GM04504 (cell line): ENCODE results near the gene FGF23.

ENCODE experiments used
- DNase-seq: peaks from one replicate; pipeline ENCODE4 v3.0.0-alpha.2; 2012; ENCODE audit warnings: low read depth

FGF23 gene

GRCh38 chr12:4383304-4383865, 3.9 kb upstream of the FGF23 start:
- DNase-seq = no peak

GRCh38 chr12:4380332-4380731, 820 bp upstream of the FGF23 start:
- no peak for DNase-seq

GRCh38 chr12:4378772-4379171, 740 bp downstream of the FGF23 start:
- DNase-seq = no peak

GRCh38 chr12:4375449-4375848, 4.1 kb downstream of the FGF23 start:
- no peak for DNase-seq

GRCh38 chr12:4372653-4373052, 6.9 kb downstream of the FGF23 start:
- DNase-seq = no peak

GRCh38 chr12:4370265-4370664, 9.2 kb downstream of the FGF23 start:
- no peak for DNase-seq

- DNase-seq = no peak
Measured at GRCh38 chr12:4369548-4369947, 10.0 kb downstream of the FGF23 start.

- no peak for DNase-seq
Measured at GRCh38 chr12:4366090-4366489, 13.4 kb downstream of the FGF23 start.

GRCh38 chr12:4356041-4356327, 23.5 kb downstream of the FGF23 start:
- no peak for DNase-seq

GRCh38 chr12:4355156-4356040, 24.1 kb downstream of the FGF23 start:
- no peak for DNase-seq

GRCh38 chr12:4353785-4354208, 25.7 kb downstream of the FGF23 start:
- no peak for DNase-seq

- DNase-seq = no peak
Measured at GRCh38 chr12:4346931-4347330, 32.6 kb downstream of the FGF23 start.

- no peak for DNase-seq
Measured at GRCh38 chr12:4331842-4332241, 47.7 kb downstream of the FGF23 start.

- DNase-seq = no peak
Measured at GRCh38 chr12:4331221-4331620, 48.3 kb downstream of the FGF23 start.

- DNase-seq = no peak
Measured at GRCh38 chr12:4330203-4330602, 49.3 kb downstream of the FGF23 start.

GRCh38 chr12:4327293-4327692, 52.2 kb downstream of the FGF23 start:
- DNase-seq = no peak

- no peak for DNase-seq
Measured at GRCh38 chr12:4325966-4326365, 53.5 kb downstream of the FGF23 start.

- no peak for DNase-seq
Measured at GRCh38 chr12:4324366-4324765, 55.1 kb downstream of the FGF23 start.

- DNase-seq = no peak
Measured at GRCh38 chr12:4323396-4323795, 56.1 kb downstream of the FGF23 start.

- no peak for DNase-seq
Measured at GRCh38 chr12:4322726-4323125, 56.8 kb downstream of the FGF23 start.

GRCh38 chr12:4320853-4321701, 58.4 kb downstream of the FGF23 start, which contains the start of gene TIGAR:
TIGAR (plus strand) TSS chr12:4321213; CDS start chr12:4321272, 59 bp downstream.
- DNase-seq = peak; percentile 85

- no peak for DNase-seq
Measured at GRCh38 chr12:4320497-4320852, 59.0 kb downstream of the FGF23 start.
